ENCODE results near the gene HOXC9. TPM values are rescaled to one million over a fixed set of nuclear protein-coding genes. Genes with fewer than 3 reads are reported as not detected.

Gene HOXC9
- total and polyA plus RNA-seq, 9 of the 15 experiments (the other 6 are each of a cell fraction or from before 2014, with no cell fraction given): 1.1 to 10.5 (median 9.3) TPM

DNA sequence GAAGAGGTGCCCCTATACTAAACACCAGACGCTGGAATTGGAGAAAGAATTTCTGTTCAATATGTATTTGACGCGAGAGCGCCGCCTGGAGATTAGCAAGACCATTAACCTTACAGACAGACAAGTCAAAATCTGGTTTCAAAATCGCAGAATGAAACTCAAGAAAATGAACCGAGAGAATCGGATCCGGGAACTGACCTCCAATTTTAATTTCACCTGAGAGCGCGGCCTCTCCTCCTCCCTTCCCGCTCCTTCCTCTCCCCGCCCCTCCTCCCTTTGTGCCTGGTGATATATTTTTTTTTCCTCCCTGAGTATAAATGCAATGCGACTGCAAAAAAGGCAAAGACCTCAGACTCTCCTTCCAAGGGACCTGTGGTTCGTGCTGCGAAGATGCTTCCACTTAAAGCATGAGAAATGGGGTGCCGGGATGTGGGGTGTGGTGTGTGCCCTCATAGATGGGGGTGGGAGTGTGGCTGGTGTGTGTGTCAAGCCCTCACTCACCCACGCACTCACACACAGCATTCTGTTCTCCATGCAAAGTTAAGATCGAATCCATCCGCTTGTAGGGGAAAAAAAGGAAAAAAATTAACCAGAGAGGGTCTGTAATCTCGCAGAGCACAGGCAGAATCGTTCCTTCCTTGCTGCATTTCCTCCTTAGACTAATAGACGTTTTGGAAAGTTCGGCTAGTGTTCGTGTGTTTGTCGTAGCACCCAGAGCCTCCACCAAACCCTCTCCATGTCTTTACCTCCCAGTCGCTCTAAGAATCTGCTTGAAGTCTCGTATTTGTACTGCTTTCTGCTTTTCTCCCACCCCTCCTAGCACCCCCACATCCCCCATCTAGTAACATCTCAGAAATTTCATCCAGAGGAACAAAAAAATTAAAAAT is 10.5 kb upstream of the HOXC9 start:
- CTCF ChIA-PET (ENCODE audit: low intra/inter-chr PET ratio): interaction anchor here (0.5 to 1.3 kb wide), 5 partner anchors 16 to 246 kb away, joined by 3 to 4 read pairs (median 3); no protein-coding TSS in a partner anchor
- H3K9ac ChIP-seq (ENCODE audit: insufficient read depth in 1 of 2, low read depth in 2 of 2, low read length in 2 of 2): peak overlapping the region in 1 of 2 experiments; percentile 64; a peak in 1 of 4 replicates
- H3K4me2 ChIP-seq (ENCODE audit: insufficient read depth, low read length): peak overlapping the region; percentile 59
- in situ Hi-C loops (cut with MboI): loop anchor here (5.0 to 10.0 kb wide), 2 partner anchors 213 to 375 kb away; partner anchors contain the start of gene GPR84
- no peaks in the 10 kb centered on the region for H3K36me3 ChIP-seq (ENCODE audit: control insufficient read depth, insufficient read depth, low read length)
- ATAC-seq (peak; percentile 59), DNase-seq (ENCODE audit: extremely low read depth in 1 of 4, low spot score in 3 of 4) (peak in 2 of 4 experiments; percentile 50 to 78), FAIRE-seq (peak; percentile 98)
- H3K9me1 ChIP-seq (ENCODE audit: control insufficient read depth, insufficient read depth, low read length): no peaks in the 10 kb centered on the region
- intact Hi-C loops (cut with micrococcal nuclease): loop anchor here (10.0 kb wide), 1 partner anchor 375 kb away; the partner anchor contains the start of gene GPR84
- no peaks in the 10 kb centered on the region for H3K79me2 ChIP-seq (ENCODE audit: control insufficient read depth, insufficient read depth, low read length)
- WGBS (ENCODE audit: insufficient coverage, low coverage, missing lambda C conversion rate): 6% methylated on average over 23 of the region's 28 CpGs
- peaks cover 0 to 10% of the 10 kb centered on the region in 2 experiments; a peak in 2 of 5 replicates for H3K27me3 ChIP-seq (ENCODE audit: control insufficient read depth in 2 of 2, insufficient read depth in 2 of 2, low read length in 2 of 2)
- no peaks in the 10 kb centered on the region for H3K9me3 ChIP-seq (replicated peaks; ENCODE audit: control insufficient read depth, insufficient read depth, low read depth, low read length)
- BruUV-seq (replicated peaks): no TSS peak
- peaks cover 43 to 51% of the 10 kb centered on the region in 2 experiments for H3K4me1 ChIP-seq (replicated peaks in 1 of 2; ENCODE audit: control insufficient read depth in 2 of 2, insufficient read depth in 2 of 2, low read length in 2 of 2)
- peak overlapping the region; percentile 71 for H2AFZ ChIP-seq (ENCODE audit: low read depth, low read length)
- peak overlapping the region; percentile 1; the same call in 1 of the 2 replicates for H3K4me3 ChIP-seq
- no peak overlapping the region for H3K27ac ChIP-seq (ENCODE audit: extremely low read depth, low read depth, low read length)
- POLR2A ChIA-PET: interaction anchor here (0.7 to 3.2 kb wide), 5 partner anchors 10 to 218 kb away, joined by 3 to 43 read pairs (median 5); partner anchors contain the start of gene HOXC9
- no peaks in the 10 kb centered on the region for H4K20me1 ChIP-seq (replicated peaks; ENCODE audit: control insufficient read depth, insufficient read depth, low read length)
- TF ChIP-seq, protein P1, sequence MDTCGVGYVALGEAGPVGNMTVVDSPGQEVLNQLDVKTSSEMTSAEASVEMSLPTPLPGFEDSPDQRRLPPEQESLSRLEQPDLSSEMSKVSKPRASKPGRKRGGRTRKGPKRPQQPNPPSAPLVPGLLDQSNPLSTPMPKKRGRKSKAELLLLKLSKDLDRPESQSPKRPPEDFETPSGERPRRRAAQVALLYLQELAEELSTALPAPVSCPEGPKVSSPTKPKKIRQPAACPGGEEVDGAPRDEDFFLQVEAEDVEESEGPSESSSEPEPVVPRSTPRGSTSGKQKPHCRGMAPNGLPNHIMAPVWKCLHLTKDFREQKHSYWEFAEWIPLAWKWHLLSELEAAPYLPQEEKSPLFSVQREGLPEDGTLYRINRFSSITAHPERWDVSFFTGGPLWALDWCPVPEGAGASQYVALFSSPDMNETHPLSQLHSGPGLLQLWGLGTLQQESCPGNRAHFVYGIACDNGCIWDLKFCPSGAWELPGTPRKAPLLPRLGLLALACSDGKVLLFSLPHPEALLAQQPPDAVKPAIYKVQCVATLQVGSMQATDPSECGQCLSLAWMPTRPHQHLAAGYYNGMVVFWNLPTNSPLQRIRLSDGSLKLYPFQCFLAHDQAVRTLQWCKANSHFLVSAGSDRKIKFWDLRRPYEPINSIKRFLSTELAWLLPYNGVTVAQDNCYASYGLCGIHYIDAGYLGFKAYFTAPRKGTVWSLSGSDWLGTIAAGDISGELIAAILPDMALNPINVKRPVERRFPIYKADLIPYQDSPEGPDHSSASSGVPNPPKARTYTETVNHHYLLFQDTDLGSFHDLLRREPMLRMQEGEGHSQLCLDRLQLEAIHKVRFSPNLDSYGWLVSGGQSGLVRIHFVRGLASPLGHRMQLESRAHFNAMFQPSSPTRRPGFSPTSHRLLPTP (IDR thresholded peaks at IDR 0.05; ENCODE audit: borderline replicate concordance, extremely low read depth, insufficient read length): no peak
- TF ChIP-seq, protein P2, sequence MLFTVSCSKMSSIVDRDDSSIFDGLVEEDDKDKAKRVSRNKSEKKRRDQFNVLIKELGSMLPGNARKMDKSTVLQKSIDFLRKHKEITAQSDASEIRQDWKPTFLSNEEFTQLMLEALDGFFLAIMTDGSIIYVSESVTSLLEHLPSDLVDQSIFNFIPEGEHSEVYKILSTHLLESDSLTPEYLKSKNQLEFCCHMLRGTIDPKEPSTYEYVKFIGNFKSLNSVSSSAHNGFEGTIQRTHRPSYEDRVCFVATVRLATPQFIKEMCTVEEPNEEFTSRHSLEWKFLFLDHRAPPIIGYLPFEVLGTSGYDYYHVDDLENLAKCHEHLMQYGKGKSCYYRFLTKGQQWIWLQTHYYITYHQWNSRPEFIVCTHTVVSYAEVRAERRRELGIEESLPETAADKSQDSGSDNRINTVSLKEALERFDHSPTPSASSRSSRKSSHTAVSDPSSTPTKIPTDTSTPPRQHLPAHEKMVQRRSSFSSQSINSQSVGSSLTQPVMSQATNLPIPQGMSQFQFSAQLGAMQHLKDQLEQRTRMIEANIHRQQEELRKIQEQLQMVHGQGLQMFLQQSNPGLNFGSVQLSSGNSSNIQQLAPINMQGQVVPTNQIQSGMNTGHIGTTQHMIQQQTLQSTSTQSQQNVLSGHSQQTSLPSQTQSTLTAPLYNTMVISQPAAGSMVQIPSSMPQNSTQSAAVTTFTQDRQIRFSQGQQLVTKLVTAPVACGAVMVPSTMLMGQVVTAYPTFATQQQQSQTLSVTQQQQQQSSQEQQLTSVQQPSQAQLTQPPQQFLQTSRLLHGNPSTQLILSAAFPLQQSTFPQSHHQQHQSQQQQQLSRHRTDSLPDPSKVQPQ (CRISPR knock-in tag; IDR thresholded peaks at IDR 0.05; ENCODE audit: borderline replicate concordance): no peak
- TF ChIP-seq KDM4B (IDR thresholded peaks at IDR 0.05; ENCODE audit: borderline replicate concordance in 2 of 2, low read depth in 1 of 2) (no peak), PURB (CRISPR knock-in tag; IDR thresholded peaks at IDR 0.05; ENCODE audit: low read depth) (no peak), RBM15 (IDR thresholded peaks at IDR 0.05; ENCODE audit: insufficient read depth, low read length) (no peak), ADNP (tag; IDR thresholded peaks at IDR 0.05) (no peak), PRMT5 (CRISPR knock-in tag; IDR thresholded peaks at IDR 0.05) (no peak), BCOR (IDR thresholded peaks at IDR 0.05) (no peak), PML (IDR thresholded peaks at IDR 0.05; ENCODE audit: low read length) (no peak), NBN (IDR thresholded peaks at IDR 0.05; ENCODE audit: low read depth) (peak; percentile 6; the same call in 1 of the 2 replicates), FOXP1 (CRISPR knock-in tag; IDR thresholded peaks at IDR 0.05) (no peak), LARP7 (IDR thresholded peaks at IDR 0.05) (no peak)
- TF ChIP-seq, protein P3, sequence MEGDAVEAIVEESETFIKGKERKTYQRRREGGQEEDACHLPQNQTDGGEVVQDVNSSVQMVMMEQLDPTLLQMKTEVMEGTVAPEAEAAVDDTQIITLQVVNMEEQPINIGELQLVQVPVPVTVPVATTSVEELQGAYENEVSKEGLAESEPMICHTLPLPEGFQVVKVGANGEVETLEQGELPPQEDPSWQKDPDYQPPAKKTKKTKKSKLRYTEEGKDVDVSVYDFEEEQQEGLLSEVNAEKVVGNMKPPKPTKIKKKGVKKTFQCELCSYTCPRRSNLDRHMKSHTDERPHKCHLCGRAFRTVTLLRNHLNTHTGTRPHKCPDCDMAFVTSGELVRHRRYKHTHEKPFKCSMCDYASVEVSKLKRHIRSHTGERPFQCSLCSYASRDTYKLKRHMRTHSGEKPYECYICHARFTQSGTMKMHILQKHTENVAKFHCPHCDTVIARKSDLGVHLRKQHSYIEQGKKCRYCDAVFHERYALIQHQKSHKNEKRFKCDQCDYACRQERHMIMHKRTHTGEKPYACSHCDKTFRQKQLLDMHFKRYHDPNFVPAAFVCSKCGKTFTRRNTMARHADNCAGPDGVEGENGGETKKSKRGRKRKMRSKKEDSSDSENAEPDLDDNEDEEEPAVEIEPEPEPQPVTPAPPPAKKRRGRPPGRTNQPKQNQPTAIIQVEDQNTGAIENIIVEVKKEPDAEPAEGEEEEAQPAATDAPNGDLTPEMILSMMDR (IDR thresholded peaks at IDR 0.05 in 2 of 3, conservative IDR thresholded peaks at IDR 0.05 in 1 of 3; ENCODE audit: insufficient read depth in 2 of 3, low read depth in 1 of 3, low read length in 3 of 3): peak; percentile 53 to 77 (median 73)
